Thoracic aorta (tissue), 2 donors: ENCODE results near the gene CES4A. TPM values are rescaled to one million over a fixed set of nuclear protein-coding genes. Genes with fewer than 3 reads are reported as not detected.
"Not testable (repeated sequence)": the region's sequence is repeated elsewhere in the genome, so short reads cannot be mapped to it uniquely, and the experiment has no call there.

Source experiments
- ATAC-seq: fragments of 150-250 bp; one replicate; pipeline ENCODE4 v1.8.0; 2017; ENCODE audit warnings: low read depth; ENCODE audit not compliant: insufficient number of reproducible peaks, low FRiP score
- DNase-seq: peaks from one replicate; pipeline ENCODE4 v3.0.0-alpha.2; 2020; ENCODE audit warnings: low spot score
- H3K27ac ChIP-seq, 2 donors: fragments of 200-600 bp; sonication (generic); 1 replicate in 1 of 2; 2 replicates in 1 of 2; pipeline ENCODE4 v1.5.1; 2016; ENCODE audit warnings: mild to moderate bottlenecking in 2 of 2, moderate library complexity in 2 of 2
- H3K27me3 ChIP-seq: fragments of 200-600 bp; sonication (generic); replicated peaks from 2 replicates; pipeline ENCODE4 v1.6.0; 2016; ENCODE audit warnings: mild to moderate bottlenecking; ENCODE audit not compliant: insufficient read depth
- H3K36me3 ChIP-seq: fragments of 200-600 bp; sonication (generic); one replicate; pipeline ENCODE4 v1.5.1; 2016
- H3K4me1 ChIP-seq, 2 donors: fragments of 200-600 bp; sonication (generic); 1 replicate in 1 of 2; 2 replicates in 1 of 2; pipeline versions ENCODE4 v1.5.1 to v1.6.0; 2016; ENCODE audit warnings: low read depth in 2 of 2, mild to moderate bottlenecking in 1 of 2; ENCODE audit not compliant: control insufficient read depth in 1 of 2
- H3K4me3 ChIP-seq: fragments of 200-600 bp; sonication (generic); 2 replicates; pipeline ENCODE4 v1.5.1; 2016; ENCODE audit warnings: mild to moderate bottlenecking
- H3K9me3 ChIP-seq: fragments of 200-600 bp; sonication (generic); 2 replicates; pipeline ENCODE4 v1.5.1; 2016
- CTCF ChIP-seq: fragments of 200-600 bp; sonication (generic); IDR thresholded peaks from one replicate; pipeline ENCODE4 v1.5.1; 2019; ENCODE audit warnings: antibody characterized with exemption
- total RNA-seq, 2 donors: library from RNA; depleted of rRNA; stranded (reverse); fragments of >200 nt; gene quantifications; one replicate each; pipeline versions ENCODE4 v1.1.0 to v1.2.3, GENCODE V29; 2016

Gene CES4A
- total RNA-seq, 2 donors from 2014 or later, result 7.4 to 9.5 TPM

GRCh38 chr16:67040166-67040565, 51.8 kb downstream of the CES4A start:
- Histone ChIP-seq H3K9me3 (no peaks in the 10 kb centered on the region), H3K4me1 (peaks cover 12 to 21% of the 10 kb centered on the region in 2 donors), H3K36me3 (no peaks in the 10 kb centered on the region), H3K4me3 (no peak overlapping the region), H3K27ac (no peak overlapping the region), H3K27me3 (no peaks in the 10 kb centered on the region)
- no peak for ATAC-seq
- no peak for TF ChIP-seq CTCF
- DNase-seq, result no peak

GRCh38 chr16:67040906-67041305, 52.5 kb downstream of the CES4A start:
- no peak for TF ChIP-seq CTCF
- Histone ChIP-seq H3K4me3 (no peak overlapping the region), H3K27ac (no peak overlapping the region), H3K9me3 (no peaks in the 10 kb centered on the region), H3K36me3 (no peaks in the 10 kb centered on the region), H3K4me1 (peaks cover 12 to 17% of the 10 kb centered on the region in 2 donors), H3K27me3 (no peaks in the 10 kb centered on the region)
- ATAC-seq (no peak), DNase-seq (no peak)

- peaks cover 7 to 17% of the 10 kb centered on the region in 2 donors for H3K4me1 ChIP-seq
- ATAC-seq, H3K27me3 ChIP-seq, H3K4me3 ChIP-seq, DNase-seq, H3K9me3 ChIP-seq, H3K36me3 ChIP-seq, H3K27ac ChIP-seq: not testable (repeated sequence)
These were observed 53.1 kb downstream of the CES4A start for GRCh38 chr16:67041520-67041919.

GRCh38 chr16:67043420-67043819, 55.0 kb downstream of the CES4A start:
- H3K4me3 ChIP-seq, result no peak overlapping the region
- H3K36me3 ChIP-seq, result no peaks in the 10 kb centered on the region
- TF ChIP-seq CTCF, result no peak
- no peak for ATAC-seq
- DNase-seq, result no peak
- H3K4me1 ChIP-seq, result peaks cover 5 to 24% of the 10 kb centered on the region in 2 donors
- no peaks in the 10 kb centered on the region for H3K9me3 ChIP-seq
- H3K27ac ChIP-seq, result no peak overlapping the region
- H3K27me3 ChIP-seq, result no peaks in the 10 kb centered on the region

- ATAC-seq (no peak), DNase-seq (no peak)
- no peak overlapping the region for H3K27ac ChIP-seq
These were observed 62.4 kb downstream of the CES4A start for GRCh38 chr16:67050796-67051195.

More at GRCh38 chr16:67050796-67051195, 62.4 kb downstream of the CES4A start:
- no peaks in the 10 kb centered on the region for H3K36me3 ChIP-seq
- peaks cover 0 to 6% of the 10 kb centered on the region in 2 donors for H3K4me1 ChIP-seq
- no peak for TF ChIP-seq CTCF
- H3K4me3 ChIP-seq, result no peak overlapping the region
- no peaks in the 10 kb centered on the region for H3K27me3 ChIP-seq
- H3K9me3 ChIP-seq, result no peaks in the 10 kb centered on the region
